Gastroesophageal sphincter (tissue), 4 donors: ENCODE results near the gene AUTS2. TPM values are rescaled to one million over a fixed set of nuclear protein-coding genes. Genes with fewer than 3 reads are reported as not detected.

Experiments
- ATAC-seq: fragments of 150-250 bp; one replicate; pipeline ENCODE4 v1.9.1; 2016; ENCODE audit warnings: mild to moderate bottlenecking, moderate library complexity
- H3K27ac ChIP-seq, 4 donors: fragments of 200-600 bp; sonication (generic) in 3 of 4; 1 replicate in 3 of 4; 2 replicates in 1 of 4; pipeline ENCODE4 v1.5.1; 2016 to 2019
- H3K27me3 ChIP-seq: fragments of 200-600 bp; sonication (generic); one replicate; pipeline ENCODE4 v1.5.1; 2019
- H3K36me3 ChIP-seq, 2 donors: fragments of 200-600 bp; sonication (generic); one replicate each; pipeline ENCODE4 v1.5.1; 2019; ENCODE audit warnings: control low read depth in 1 of 2
- H3K4me1 ChIP-seq, 3 donors: fragments of 200-600 bp; sonication (generic); 1 replicate in 2 of 3; 2 replicates in 1 of 3; pipeline ENCODE4 v1.5.1; 2016 to 2019; ENCODE audit warnings: control low read depth in 2 of 3
- H3K4me3 ChIP-seq, 2 donors: fragments of 200-600 bp; sonication (generic); one replicate each; pipeline ENCODE4 v1.5.1; 2019; ENCODE audit warnings: mild to moderate bottlenecking in 1 of 2, moderate library complexity in 1 of 2
- H3K9me3 ChIP-seq, 3 donors: fragments of 200-600 bp; sonication (generic); one replicate each; pipeline ENCODE4 v1.5.1; 2017 to 2019; ENCODE audit warnings: control low read depth in 2 of 3
- EP300 ChIP-seq: sonication (generic); formaldehyde crosslinking; IDR thresholded peaks from one replicate; pipeline ENCODE4 v1.6.1; 2017; ENCODE audit warnings: antibody characterized with exemption, mild to moderate bottlenecking
- POLR2A ChIP-seq, 2 donors: fragments of 450-650 bp; IDR thresholded peaks; one replicate each; pipeline ENCODE4 v1.6.1; 2017; ENCODE audit warnings: antibody characterized with exemption in 2 of 2, mild to moderate bottlenecking in 2 of 2, moderate library complexity in 1 of 2
- POLR2AphosphoS5 ChIP-seq: sonication (generic); formaldehyde crosslinking; IDR thresholded peaks from one replicate; pipeline ENCODE4 v1.6.1; 2017; ENCODE audit warnings: antibody characterized with exemption
- WGBS, 2 donors: methylation state at CpG; one replicate each; pipeline ENCODE4 v1.1.5; 2018; ENCODE audit warnings: low coverage in 1 of 2; 5-methylcytosine and 5-hydroxymethylcytosine counted together
- total RNA-seq, 4 donors: library from RNA; depleted of rRNA; stranded (reverse); fragments of >200 nt; gene quantifications; one replicate each; pipeline ENCODE4 v1.1.0, GENCODE V29; 2016
- TF ChIP-seq, protein P1 (sequence below), 4 experiments: fragments of 200-600 bp in 2 of 4; fragments of 450-650 bp in 2 of 4; sonication (generic) in 1 of 4; IDR thresholded peaks; one replicate each; pipeline ENCODE4 v1.5.1; 2017 to 2019; ENCODE audit warnings: antibody characterized with exemption in 4 of 4, mild to moderate bottlenecking in 2 of 4, moderate library complexity in 2 of 4

AUTS2 gene
- total RNA-seq, 4 donors from 2014 or later = 12.2 to 48.7 (median 44.1) TPM

DNA sequence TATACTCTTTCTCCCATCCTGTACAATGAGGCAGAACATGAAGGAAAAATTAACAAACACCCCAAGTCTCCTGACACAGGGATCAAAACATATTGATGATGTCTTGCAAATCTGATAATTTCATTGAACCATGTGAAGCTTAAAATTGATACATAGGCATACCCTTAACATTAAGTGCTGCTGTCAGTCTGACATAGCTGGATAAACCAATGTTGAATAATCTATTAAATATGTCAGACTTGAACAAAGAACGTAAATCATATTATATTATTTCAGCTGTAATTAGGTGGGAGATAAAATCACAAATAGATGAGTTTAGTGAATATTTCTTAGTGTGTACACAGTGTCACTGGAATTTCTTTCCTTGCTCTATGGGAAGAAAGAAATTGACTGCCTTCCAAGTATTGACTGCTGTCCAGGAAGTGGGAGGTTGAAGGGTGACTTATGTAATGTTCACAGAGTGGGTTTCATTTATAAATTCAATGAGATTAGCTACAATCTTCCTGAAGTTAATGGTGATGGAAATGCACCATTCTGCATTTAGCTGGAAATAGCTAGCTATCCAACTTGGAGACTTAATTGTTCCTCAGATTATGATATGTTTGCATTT is 170.8 kb downstream of the AUTS2 start:
- WGBS, 2 donors = 40 to 50% methylated on average over 1 of the region's 1 CpG
- Histone ChIP-seq H3K27ac (no peak overlapping the region), H3K27me3 (no peaks in the 10 kb centered on the region), H3K4me3 (no peak overlapping the region), H3K9me3 (no peaks in the 10 kb centered on the region), H3K4me1 (peaks cover 2 to 37% (median 5%) of the 10 kb centered on the region in 3 donors), H3K36me3 (no peaks in the 10 kb centered on the region)
- TF ChIP-seq POLR2AphosphoS5 (no peak), EP300 (no peak), POLR2A (IDR thresholded peaks at IDR 0.05) (no peak)
- TF ChIP-seq, protein P1, sequence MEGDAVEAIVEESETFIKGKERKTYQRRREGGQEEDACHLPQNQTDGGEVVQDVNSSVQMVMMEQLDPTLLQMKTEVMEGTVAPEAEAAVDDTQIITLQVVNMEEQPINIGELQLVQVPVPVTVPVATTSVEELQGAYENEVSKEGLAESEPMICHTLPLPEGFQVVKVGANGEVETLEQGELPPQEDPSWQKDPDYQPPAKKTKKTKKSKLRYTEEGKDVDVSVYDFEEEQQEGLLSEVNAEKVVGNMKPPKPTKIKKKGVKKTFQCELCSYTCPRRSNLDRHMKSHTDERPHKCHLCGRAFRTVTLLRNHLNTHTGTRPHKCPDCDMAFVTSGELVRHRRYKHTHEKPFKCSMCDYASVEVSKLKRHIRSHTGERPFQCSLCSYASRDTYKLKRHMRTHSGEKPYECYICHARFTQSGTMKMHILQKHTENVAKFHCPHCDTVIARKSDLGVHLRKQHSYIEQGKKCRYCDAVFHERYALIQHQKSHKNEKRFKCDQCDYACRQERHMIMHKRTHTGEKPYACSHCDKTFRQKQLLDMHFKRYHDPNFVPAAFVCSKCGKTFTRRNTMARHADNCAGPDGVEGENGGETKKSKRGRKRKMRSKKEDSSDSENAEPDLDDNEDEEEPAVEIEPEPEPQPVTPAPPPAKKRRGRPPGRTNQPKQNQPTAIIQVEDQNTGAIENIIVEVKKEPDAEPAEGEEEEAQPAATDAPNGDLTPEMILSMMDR (IDR thresholded peaks at IDR 0.05) = no peak
- no peak for ATAC-seq

DNA sequence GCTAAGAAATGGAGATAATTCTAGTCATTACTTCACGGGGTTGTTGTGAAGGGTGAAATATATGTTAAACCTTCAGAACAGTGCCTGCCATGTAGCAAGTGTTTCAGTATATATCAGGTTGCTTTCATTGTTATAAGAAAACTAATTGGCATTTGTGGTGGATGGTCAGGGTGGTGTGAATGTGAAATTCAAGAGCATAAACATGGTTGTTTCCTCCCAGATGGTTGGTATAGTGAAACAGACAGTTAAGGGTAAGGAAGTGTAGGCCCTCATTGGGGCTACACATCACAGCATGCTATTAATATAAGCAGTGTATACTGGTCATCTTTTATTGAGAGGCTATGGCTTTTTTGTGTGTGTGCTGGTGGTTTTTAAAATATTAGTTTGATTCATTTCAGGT is 171.6 kb downstream of the AUTS2 start:
- Histone ChIP-seq H3K27me3 (no peaks in the 10 kb centered on the region), H3K27ac (no peak overlapping the region), H3K9me3 (no peaks in the 10 kb centered on the region), H3K36me3 (no peaks in the 10 kb centered on the region), H3K4me3 (no peak overlapping the region), H3K4me1 (peaks cover 2 to 40% (median 5%) of the 10 kb centered on the region in 3 donors)
- no peak for ATAC-seq
- no peak for TF ChIP-seq POLR2AphosphoS5
- TF ChIP-seq EP300 = no peak
- TF ChIP-seq, protein P1 (IDR thresholded peaks at IDR 0.05) = no peak
- TF ChIP-seq POLR2A (IDR thresholded peaks at IDR 0.05) = no peak
- 100% methylated on average over 1 of the region's 1 CpG; no CpG with 5 or more reads in 1 of the 2 donors for WGBS, 2 donors

DNA sequence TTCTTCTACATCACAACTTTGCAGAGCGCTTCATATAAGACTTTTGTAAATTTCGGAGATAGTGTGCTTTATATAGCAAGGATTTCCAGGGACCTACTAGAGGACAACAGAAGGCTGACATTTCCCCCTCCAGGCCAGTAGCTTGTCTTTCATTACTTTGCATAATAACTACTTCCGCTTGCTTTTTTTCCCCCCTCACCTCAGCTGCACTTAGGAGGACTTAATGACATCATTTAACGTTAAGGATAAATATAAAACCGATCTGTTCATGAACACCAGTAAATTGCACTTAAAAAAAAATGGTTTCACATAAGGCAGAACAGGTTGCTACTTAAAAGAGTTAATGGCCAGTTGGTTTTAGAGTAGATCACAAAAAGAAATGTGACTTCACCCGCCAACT is 172.3 kb downstream of the AUTS2 start:
- H3K27me3 ChIP-seq = no peaks in the 10 kb centered on the region
- H3K27ac ChIP-seq = no peak overlapping the region
- H3K4me1 ChIP-seq = peaks cover 2 to 40% (median 11%) of the 10 kb centered on the region in 3 donors
- no peaks in the 10 kb centered on the region for H3K36me3 ChIP-seq
- WGBS, 2 donors = 84 to 92% methylated on average over 5 to 6 of the region's 6 CpGs
- TF ChIP-seq POLR2A (IDR thresholded peaks at IDR 0.05) (no peak), POLR2AphosphoS5 (no peak), EP300 (no peak)
- TF ChIP-seq, protein P1 (IDR thresholded peaks at IDR 0.05) = no peak
- ATAC-seq = no peak
- H3K4me3 ChIP-seq = no peak overlapping the region
- H3K9me3 ChIP-seq = no peaks in the 10 kb centered on the region

DNA sequence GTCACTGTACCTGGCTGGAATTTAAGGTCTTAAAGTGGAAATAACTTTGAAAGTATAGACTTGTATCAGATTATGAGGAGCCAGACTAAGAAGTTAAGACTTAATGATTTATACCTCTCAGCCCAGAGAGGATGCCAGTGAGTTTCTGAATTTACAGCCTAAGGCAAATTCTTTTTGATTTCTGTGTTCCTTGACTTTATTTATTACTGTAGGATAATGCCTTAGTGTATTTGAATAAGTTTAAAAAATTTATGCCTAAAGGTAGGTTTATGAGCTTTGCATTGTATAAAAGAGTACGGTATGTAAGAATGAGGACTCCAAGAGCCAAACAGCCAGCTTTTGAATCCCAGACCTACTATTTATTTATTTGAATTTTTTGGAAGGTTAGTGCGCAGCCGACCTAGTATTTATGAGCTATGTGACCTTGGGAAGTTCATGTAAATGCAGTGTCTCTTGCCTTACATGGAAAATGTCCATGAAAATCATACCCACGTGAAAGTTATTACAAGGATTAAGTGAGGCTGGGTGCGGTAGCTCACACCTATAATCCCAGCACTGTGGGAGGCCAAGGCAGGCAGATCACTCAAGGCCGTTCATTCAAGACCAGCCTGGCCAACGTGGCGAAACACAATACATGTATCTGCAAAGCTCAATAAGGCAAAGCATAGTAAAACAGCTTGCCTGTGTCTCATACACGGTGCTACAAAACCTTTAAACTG is 174.6 kb downstream of the AUTS2 start:
- Histone ChIP-seq H3K9me3 (no peaks in the 10 kb centered on the region), H3K4me3 (no peak overlapping the region), H3K4me1 (peaks cover 2 to 58% (median 18%) of the 10 kb centered on the region in 3 donors), H3K36me3 (no peaks in the 10 kb centered on the region), H3K27me3 (no peaks in the 10 kb centered on the region), H3K27ac (peak overlapping the region in 2 of 4 donors; percentile 25 to 36)
- WGBS, 2 donors = 49 to 65% methylated on average over 6 to 8 of the region's 9 CpGs
- TF ChIP-seq POLR2AphosphoS5 (peak; percentile 10), POLR2A (IDR thresholded peaks at IDR 0.05) (no peak), EP300 (no peak)
- TF ChIP-seq, protein P1 (IDR thresholded peaks at IDR 0.05) = no peak
- no peak for ATAC-seq
